AG08396 (cell line): Measurements from ENCODE around the gene UPK1A.

Experiments used
- DNase-seq: peaks from one replicate; pipeline ENCODE4 v3.0.0; 2012; ENCODE audit warnings: low spot score, mixed read lengths

Gene UPK1A

DNA sequence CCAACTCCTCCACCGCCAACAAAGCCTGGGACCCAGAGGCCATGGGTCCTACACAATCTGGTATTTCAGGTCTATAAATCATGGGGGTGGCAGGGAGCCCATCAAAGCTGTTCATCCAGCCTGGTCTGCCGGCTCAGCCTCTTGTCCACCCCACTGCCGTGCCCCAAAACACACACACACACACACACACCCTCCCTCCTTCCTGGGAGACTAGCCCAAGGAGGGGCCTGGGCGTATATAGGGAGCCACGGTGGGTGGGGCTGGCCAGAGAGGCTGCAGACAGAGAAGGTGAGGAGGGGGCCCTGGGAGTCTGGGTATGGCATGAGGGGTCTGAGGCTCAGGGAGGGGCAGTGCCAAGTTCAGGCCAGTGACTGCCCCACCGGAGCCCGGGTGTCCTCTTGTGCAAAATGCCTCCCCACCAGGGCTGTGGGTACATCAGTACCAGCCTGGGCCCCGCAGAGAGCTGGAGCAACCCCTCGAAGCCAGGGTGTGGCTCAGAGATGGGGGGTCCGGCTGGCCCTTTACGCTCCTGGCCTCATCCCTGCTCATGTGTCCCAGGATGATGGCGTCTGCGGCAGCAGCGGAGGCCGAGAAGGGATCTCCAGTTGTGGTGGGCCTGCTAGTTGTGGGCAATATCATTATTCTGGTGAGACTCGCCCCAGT lies at the start of gene UPK1A:
Gene UPK1A (plus strand): TSS at position 267 of the 663 bp plus-strand sequence. CDS start 296 bp downstream, at position 563.
- DNase-seq: no peak

DNA sequence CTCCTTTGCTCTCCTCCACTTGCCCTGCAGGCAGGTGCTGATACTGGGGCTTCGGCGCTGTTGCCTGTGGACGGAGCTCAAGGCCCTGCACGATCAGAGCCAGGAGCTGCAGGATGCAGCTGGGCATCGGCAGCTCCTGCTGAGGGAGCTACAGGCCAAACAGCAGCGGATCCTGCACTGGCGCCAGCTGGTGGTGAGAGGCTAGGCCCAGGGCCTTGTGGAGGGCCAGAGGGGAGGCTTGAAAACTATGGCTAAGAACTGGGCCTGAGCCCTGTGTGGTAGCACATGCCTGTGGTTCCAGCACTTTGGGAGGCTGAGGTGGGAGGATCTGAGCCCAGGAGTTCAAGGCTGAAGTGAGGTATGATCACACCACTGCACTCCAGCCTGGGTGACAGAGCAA lies 47.5 kb upstream of the UPK1A start:
- DNase-seq: no peak

DNA sequence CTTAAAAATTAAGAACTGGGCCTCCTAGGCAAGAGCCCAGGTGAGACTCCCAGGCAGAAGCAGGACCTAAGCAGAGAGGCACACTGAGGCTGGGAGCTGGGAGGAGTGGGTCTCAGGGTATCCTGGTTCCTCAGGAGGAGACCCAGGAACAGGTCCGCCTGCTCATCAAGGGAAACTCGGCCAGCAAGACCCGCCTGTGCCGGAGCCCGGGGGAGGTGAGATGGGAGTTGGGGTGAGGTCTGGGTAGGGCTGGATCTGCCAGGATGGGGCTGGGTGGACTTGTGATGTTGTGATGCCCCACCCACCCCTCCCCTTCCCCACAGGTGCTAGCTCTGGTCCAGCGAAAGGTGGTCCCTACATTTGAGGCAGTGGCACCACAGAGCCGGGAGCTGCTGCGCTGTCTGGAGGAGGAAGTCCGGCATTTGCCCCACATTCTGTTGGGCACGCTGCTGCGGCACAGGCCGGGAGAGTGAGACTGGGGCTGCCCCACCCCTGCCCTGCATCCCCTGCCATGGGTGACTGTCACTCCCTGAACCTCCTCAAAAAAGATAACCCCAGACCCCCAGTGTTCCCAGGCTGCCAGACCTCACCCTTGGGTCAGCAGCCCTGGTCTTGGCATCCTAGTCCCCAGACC lies 46.9 kb upstream of the UPK1A start:
- no peak for DNase-seq

DNA sequence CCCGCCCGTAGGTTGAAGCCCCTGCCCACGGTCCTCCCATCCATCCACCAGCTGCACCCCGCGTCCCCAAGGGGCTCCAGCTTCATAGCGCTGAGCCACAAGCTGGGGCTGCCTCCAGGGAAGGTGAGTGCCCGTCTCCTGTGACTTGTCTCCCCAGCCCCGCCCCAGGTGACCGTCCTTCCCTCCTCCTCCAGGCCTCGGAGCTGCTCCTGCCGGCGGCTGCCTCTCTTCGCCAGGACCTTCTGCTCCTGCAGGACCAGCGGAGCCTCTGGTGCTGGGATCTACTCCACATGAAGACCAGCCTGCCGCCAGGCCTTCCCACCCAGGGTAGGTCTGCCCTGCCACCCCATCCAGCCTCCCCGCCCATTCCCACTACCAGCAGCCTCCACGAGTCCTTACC lies 46.3 kb upstream of the UPK1A start:
- no peak for DNase-seq

DNA sequence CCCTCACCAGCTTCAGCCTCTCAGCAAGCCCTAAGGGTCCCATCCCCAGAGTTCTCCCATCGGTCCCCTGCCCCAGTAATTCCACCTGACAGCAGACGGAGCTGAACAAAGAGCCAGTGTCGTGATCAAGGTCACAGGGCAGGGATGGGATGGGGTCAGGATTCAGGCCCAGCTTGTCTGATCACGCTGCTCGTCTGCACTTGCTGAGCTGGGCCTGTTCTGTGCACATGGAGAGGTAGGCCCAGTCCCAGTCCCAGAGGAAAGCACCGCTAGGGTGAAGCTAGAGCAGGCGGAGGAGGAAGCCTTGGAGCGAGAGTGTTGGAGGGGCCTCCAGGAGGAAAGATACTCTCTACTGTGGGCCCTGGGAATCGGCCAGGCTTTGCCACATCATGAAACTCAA lies 44.6 kb upstream of the UPK1A start:
- DNase-seq: no peak

DNA sequence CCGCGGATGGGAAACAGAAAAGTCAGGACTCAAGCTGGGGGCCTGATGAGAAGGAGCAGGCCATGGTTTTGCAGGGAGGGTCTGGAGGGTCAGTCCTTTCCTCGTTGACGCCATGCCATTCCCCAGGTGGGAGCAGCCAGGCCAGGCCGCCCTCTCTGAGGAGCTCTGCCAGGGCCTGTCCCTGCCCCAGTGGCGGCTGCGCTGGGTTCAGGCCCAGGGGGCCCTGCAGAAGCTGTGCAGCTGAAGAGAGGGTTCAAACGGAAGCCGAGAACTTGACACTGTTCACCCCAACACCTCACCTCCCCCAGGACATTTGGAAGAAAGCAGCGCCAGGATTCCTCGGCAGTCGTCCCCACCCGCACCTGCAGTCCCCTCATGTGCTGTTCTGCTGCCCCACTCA lies 43.6 kb upstream of the UPK1A start:
- no peak for DNase-seq

DNA sequence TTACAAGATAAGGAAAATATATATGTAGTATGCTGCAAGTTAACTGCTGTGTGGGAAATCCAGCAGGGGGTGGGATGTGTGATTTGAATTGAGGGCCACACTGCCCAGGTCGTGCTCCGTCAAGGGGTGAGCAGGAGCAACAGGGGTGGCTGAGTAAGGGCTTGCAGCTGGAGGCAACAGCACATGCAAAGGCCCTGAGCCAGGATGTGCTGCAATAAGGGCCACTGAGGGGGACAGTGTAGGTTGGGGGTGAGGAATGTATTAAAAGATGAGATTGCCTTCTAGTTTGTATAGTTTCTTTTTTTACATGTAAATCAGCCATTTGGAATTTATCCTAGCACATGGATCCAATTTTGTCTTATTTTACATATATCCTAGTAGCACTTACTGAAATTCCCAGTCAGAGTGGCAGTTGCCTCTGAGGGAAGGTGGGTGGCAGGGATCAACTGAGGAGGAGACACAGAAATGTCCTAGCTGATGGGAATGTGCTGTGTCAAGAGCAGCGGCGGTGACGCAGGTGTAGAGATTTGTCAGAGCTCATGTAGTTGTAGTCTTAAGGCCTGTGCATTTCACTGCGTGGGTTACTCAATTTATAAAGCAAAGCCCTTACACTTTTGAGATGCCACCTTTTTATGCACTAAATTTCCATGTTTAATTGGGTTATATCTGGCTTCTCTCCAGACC lies 42.8 kb upstream of the UPK1A start:
- no peak for DNase-seq

DNA sequence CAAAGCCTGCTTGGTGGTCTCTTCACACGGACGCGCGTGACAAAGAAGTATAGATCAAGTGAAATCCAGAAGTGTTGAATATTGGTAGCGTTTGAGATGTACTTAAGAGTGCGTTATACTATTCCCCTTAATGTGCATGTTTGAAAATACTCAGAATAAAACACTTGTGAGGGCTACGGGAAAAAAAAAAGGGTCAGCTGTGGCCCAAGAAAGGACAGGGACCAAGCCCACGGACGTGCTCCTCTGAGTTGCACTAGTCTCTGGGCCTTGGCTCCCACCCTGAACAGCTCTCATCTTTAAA lies 38.1 kb upstream of the UPK1A start:
- DNase-seq: no peak

DNA sequence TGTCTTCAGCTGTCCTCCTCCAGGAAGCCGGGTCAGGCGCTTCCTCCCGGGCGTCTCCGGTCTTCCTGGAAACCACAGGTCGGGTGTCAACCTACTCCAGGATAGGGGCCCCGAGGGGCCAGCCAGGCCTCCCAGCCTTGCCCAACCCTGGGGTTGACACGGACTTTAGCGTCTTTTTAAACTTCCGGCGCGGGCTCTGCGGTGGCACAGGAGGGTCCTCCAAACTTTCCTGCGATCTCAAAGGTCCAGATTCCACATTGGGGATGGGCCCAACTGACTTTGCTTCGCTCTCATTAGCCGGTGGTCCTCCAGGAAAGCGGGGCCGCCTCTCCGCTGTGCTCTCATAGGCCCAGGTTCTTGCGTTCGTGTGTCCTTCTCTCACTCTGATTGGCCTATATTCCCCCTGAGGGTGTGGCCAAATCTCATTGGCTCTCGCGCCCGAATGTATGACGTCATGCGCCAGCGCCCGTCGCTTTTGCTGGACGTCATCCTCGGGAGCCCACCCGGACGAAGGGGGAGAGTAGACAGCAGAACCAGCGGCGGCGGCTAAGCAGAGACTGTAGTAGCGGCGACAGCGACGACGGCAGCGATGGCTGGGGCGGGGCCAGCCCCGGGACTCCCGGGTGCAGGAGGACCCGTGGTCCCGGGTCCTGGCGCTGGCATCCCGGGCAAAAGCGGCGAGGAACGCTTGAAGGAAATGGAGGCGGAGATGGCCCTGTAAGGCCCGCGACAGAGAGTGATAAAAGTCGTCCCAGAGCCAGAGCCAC lies 37.6 kb upstream of the UPK1A start, which contains the start of gene RBM42:
Gene RBM42 (plus strand): TSS at position 472 of the 767 bp plus-strand sequence. CDS start 118 bp downstream, at position 590.
- peak; percentile 99 for DNase-seq

DNA sequence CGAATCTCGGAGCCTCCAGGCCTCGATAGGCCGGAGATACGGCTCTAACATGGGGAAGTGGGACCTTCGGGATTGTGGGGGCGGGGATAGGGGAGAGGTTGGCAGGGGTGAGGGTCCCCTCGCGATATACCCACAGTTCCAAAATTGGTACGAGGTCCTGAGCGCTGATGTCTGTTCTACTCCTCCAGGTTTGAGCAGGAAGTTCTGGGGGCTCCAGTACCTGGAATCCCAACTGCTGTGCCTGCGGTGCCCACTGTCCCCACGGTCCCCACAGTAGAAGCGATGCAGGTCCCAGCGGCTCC lies 37.0 kb upstream of the UPK1A start:
- no peak for DNase-seq

DNA sequence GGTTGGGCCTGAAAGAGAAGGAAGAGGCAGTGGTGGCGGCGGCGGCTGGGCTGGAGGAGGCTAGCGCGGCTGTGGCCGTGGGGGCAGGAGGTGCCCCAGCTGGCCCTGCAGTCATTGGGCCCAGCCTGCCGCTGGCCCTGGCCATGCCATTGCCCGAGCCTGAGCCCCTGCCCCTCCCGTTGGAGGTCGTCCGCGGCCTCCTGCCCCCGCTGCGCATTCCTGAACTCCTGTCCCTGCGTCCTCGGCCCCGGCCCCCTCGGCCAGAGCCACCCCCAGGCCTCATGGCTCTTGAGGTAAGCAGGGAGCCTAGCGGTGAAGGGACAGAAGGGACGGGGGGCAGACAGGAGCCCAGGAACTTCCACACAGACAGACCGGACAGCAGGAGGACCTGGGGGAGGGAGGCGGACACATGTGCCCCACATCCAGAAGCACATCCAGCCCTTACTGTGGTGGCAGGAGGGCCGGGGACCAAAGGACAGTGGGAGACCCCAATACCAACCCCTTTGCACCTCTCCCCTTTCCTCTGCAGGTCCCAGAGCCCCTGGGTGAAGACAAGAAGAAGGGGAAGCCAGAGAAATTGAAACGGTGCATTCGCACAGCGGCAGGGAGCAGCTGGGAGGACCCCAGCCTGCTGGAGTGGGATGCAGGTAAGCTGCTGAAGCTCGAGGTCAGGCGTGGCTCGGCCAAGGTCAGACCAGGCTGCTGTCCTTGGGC lies 32.4 kb upstream of the UPK1A start:
- DNase-seq: no peak

DNA sequence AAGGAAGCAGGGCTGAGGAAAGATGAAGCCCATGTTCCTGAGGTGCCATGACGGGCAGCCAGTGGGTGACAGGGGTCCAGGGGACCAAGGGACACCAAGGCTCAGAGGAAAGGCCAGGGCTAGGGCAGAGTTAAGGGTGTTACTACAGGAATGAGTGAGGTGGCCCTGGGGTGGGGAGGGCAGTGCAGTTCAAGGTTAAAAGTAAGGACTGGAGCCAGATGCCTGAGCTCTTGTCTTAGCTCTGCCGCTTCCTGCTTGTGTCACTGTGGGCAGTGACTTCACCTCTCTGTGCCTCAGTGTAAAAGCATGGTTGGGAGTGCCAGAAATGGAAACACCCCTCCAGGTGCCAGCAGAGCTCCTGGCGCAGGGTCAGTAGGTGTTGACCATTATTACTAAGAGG lies 29.7 kb upstream of the UPK1A start:
- no peak for DNase-seq

DNA sequence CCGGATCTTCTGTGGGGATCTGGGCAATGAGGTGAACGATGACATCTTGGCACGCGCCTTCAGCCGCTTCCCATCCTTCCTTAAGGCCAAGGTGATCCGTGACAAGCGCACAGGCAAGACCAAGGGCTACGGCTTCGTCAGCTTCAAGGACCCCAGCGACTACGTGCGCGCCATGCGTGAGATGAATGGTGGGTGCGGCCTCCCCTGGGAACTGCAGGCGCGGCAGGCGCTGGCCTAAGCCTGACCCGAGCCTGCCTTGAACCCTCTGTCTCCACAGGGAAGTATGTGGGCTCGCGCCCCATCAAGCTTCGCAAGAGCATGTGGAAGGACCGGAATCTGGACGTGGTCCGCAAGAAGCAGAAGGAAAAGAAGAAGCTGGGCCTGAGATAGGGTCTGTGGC lies 29.2 kb upstream of the UPK1A start:
- DNase-seq: no peak

DNA sequence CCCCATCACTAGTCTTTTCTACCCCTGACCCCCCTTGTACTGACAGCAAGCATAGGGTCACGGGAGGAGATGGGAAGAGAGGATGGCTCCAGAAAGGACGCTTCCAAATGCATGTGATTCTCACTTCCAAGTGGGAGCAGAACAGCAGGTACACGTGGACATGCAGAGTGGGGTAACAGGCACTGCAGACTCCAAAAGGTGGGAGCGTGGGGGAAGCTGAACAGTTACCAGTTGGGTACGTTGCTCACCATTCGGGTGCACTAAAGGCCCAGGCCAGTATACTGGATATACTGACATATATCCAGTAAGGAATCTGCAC lies 27.0 kb upstream of the UPK1A start:
- no peak for DNase-seq

DNA sequence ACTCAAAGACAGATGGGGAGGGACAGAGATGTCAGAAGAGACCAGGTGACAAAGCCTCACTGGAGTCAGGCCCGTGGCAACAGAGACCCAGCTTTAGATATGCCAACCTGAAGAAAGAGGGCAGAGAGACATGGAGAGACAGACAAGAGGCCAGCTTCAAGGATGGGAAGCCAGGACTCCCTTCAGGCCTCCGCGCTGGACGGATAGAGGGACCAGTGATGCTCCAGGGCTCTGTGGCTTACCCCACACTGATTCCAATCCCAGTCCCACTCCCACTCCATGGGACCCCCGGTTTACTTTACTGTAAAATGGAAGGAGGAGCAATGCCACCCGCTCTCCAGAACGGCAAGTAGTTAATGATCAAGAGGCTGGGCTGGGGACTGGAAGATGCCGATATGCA lies 26.5 kb upstream of the UPK1A start:
- no peak for DNase-seq

DNA sequence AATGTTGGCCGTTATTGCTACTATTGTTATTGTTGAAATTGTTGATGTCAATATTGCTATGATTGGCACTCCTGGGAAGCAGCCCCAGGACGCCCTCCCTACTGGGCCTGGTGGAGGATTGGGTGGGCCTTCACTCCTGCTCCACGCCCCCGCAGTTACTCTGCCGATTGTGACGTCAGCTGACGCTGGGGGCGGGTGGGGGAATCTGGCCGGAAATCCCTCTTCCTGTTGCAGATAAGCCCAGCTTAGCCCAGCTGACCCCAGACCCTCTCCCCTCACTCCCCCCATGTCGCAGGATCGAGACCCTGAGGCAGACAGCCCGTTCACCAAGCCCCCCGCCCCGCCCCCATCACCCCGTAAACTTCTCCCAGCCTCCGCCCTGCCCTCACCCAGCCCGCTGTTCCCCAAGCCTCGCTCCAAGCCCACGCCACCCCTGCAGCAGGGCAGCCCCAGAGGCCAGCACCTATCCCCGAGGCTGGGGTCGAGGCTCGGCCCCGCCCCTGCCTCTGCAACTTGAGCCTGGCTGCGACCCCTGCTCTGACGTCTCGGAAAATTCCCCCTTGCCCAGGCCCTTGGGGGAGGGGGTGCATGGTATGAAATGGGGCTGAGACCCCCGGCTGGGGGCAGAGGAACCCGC lies 24.7 kb upstream of the UPK1A start, which contains the start of gene ETV2:
Gene ETV2 (plus strand): TSS at position 231 of the 637 bp plus-strand sequence. CDS start 716 bp downstream, outside the sequence.
- DNase-seq: no peak

DNA sequence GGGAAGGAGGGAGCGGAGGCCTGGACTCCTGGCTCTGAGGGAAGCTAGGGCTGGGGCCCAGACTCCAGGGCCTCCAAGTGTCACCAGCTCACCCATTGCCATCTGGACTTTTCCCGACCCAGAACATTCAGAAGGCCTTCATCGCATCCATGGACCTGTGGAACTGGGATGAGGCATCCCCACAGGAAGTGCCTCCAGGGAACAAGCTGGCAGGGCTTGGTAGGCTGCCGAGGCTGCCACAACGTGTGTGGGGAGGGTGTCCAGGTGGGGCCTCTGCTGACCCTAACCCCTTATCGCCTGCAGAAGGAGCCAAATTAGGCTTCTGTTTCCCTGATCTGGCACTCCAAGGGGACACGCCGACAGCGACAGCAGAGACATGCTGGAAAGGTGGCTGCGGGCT lies 24.0 kb upstream of the UPK1A start:
- DNase-seq: no peak

DNA sequence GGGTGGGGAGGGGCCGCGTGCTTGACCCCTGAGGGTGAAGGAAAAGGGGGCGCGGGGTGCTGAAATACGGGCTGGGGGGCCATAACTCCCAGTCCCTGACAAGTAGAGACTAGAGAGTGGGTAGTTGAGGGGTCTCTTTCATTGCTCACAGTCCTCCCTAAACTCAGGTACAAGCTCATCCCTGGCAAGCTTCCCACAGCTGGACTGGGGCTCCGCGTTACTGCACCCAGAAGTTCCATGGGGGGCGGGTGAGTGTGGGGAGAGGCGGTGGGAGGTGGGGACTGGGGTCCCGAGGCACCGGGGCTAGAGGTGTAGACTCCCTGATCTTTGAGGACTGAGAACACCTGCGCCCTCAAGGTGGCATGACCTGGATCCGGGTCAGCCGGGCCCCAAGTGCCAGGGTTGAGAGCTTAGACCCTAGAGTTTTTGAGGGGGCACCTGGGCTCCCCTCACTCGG lies 23.5 kb upstream of the UPK1A start:
- no peak for DNase-seq

DNA sequence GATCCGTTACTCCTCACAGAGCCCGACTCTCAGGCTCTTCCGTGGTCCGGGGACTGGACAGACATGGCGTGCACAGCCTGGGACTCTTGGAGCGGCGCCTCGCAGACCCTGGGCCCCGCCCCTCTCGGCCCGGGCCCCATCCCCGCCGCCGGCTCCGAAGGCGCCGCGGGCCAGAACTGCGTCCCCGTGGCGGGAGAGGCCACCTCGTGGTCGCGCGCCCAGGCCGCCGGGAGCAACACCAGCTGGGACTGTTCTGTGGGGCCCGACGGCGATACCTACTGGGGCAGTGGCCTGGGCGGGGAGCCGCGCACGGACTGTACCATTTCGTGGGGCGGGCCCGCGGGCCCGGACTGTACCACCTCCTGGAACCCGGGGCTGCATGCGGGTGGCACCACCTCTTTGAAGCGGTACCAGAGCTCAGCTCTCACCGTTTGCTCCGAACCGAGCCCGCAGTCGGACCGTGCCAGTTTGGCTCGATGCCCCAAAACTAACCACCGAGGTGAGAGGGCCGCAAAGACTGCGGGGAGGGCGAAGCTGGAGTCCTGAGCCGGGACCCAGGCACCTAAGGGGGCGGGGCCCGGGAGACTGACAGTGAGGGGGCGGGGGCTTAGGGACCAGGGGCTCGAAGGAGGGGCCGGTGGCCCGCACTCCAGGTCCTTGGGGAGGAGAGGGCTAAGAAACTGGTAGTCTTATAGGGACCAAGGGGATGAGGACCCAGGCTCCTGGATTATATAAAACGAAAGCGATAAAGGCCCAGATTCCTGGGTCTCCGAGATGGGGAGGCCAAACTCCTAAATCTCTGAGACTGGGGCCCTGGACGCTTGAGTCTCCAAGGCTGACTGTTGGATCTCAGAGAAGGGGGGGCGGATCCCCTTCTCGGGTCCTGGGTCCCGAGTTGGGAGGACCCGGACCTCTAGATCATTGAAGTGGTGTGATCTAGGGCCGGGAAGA lies 22.8 kb upstream of the UPK1A start:
- peak; percentile 90 for DNase-seq

DNA sequence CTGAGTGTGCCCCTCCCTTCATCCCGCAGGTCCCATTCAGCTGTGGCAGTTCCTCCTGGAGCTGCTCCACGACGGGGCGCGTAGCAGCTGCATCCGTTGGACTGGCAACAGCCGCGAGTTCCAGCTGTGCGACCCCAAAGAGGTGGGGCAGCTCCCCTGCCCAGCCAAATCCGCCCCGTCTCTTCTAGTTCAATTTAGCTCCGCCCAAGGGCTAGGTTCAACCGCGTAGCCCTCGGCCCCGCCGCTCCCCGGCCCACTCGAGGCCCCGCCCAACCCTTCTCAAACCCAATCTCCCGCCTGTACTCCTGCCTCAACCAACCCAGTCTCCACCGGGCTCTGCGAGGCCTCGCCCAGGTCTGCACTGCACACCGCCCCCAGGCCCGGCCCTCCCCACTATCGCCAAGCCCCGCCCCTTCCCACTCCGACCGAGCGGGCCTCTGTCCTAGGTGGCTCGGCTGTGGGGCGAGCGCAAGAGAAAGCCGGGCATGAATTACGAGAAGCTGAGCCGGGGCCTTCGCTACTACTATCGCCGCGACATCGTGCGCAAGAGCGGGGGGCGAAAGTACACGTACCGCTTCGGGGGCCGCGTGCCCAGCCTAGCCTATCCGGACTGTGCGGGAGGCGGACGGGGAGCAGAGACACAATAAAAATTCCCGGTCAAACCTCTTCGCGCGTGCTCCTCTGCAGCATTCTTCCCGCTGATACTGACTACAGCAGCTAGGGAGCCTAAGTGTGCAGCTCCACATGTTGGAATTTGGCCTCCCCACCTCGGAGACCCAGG lies 21.9 kb upstream of the UPK1A start:
- DNase-seq: peak; percentile 96
